Lower leg skin (tissue), 3 donors: ENCODE results near the gene SNX11.

Experiments
- POLR2A ChIP-seq, 2 donors: fragments of 450-650 bp; IDR thresholded peaks; one replicate each; pipeline ENCODE4 v1.6.1; 2016 to 2017; ENCODE audit warnings: antibody characterized with exemption in 2 of 2, mild to moderate bottlenecking in 1 of 2, moderate library complexity in 1 of 2
- TF ChIP-seq, protein P1 (sequence below), 3 donors: fragments of 450-650 bp; IDR thresholded peaks; one replicate each; pipeline ENCODE4 v1.5.1; 2016; ENCODE audit warnings: antibody characterized with exemption in 3 of 3, mild to moderate bottlenecking in 3 of 3, moderate library complexity in 2 of 3

DNA sequence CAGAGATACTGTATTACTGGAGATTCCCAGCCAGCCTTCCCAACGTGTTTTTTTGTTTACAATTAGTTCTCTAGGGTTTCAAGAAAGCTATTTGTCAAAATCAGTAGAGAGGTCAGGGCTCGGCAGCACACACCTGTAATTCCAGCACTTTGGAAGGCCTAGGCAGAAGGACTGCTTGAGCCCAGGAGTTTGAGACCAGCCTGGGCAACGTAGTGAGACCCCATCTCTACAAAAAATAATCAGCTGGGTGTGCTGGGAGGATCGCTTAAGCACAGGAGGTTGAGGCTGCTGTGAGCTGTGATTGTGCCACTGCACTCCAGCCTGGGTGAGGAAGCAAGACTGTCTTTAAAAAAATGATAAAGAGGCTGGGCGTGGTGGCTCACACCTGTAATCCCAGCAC is 25.7 kb upstream of the SNX11 start:
- TF ChIP-seq, protein P1, sequence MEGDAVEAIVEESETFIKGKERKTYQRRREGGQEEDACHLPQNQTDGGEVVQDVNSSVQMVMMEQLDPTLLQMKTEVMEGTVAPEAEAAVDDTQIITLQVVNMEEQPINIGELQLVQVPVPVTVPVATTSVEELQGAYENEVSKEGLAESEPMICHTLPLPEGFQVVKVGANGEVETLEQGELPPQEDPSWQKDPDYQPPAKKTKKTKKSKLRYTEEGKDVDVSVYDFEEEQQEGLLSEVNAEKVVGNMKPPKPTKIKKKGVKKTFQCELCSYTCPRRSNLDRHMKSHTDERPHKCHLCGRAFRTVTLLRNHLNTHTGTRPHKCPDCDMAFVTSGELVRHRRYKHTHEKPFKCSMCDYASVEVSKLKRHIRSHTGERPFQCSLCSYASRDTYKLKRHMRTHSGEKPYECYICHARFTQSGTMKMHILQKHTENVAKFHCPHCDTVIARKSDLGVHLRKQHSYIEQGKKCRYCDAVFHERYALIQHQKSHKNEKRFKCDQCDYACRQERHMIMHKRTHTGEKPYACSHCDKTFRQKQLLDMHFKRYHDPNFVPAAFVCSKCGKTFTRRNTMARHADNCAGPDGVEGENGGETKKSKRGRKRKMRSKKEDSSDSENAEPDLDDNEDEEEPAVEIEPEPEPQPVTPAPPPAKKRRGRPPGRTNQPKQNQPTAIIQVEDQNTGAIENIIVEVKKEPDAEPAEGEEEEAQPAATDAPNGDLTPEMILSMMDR (IDR thresholded peaks at IDR 0.05) = no peak
- no peak for TF ChIP-seq POLR2A (IDR thresholded peaks at IDR 0.05)
